Dermis microvascular lymphatic vessel endothelial cell (primary cell): ENCODE data around the gene IL12RB2. TPM values are rescaled to one million over a fixed set of nuclear protein-coding genes. Genes with fewer than 3 reads are reported as not detected.

Source experiments
- DNase-seq, 2 donors: peaks; one replicate each; pipeline versions ENCODE4 v3.0.0 to v3.0.0-alpha.2; 2010; ENCODE audit warnings: low read depth in 2 of 2
- total RNA-seq: library from RNA; depleted of rRNA; stranded (reverse); fragments of >200 nt; gene quantifications from 2 replicates; pipeline ENCODE4 v1.2.1, GENCODE V29; 2014

The IL12RB2 gene
- total RNA-seq: 0.13 TPM in 1 of 2 replicates, not detected in the other

GRCh38 chr1:67307251-67308060 is at the start of gene IL12RB2:
Gene IL12RB2, plus strand, starts transcription at chr1:67307873. Its CDS starts 12,496 bp downstream, at chr1:67320369.
- no peak for DNase-seq

DNA sequence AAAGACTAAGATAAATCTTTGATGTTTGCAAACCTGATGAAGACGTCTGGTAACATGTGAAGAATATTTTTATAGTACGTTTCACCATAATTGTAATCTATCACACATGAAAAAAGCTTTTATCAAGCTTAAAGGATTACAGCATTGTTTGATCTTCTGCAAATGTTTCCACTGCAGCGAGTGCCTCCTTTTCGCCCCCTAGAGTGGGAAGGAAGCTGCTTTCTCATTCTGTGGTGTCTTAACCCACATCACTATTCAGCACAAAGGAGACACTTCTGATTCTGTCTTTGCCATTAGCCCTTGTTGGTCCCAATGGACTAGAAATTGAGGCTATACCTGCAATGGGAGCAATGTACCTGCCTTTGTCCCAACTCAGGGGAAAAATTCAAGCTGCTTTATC is 46.0 kb upstream of the IL12RB2 start:
- no peak for DNase-seq

GRCh38 chr1:67262735-67263134 is 44.9 kb upstream of the IL12RB2 start:
- no peak for DNase-seq

- no peak for DNase-seq
Measured at GRCh38 chr1:67264152-67264551, 43.5 kb upstream of the IL12RB2 start.

- DNase-seq: peak; percentile 69 to 73
Measured at GRCh38 chr1:67264899-67265298, 42.8 kb upstream of the IL12RB2 start.

- no peak for DNase-seq
Measured at GRCh38 chr1:67269061-67269460, 38.6 kb upstream of the IL12RB2 start.

- no peak for DNase-seq
Measured at GRCh38 chr1:67270541-67270940, 37.1 kb upstream of the IL12RB2 start.

DNA sequence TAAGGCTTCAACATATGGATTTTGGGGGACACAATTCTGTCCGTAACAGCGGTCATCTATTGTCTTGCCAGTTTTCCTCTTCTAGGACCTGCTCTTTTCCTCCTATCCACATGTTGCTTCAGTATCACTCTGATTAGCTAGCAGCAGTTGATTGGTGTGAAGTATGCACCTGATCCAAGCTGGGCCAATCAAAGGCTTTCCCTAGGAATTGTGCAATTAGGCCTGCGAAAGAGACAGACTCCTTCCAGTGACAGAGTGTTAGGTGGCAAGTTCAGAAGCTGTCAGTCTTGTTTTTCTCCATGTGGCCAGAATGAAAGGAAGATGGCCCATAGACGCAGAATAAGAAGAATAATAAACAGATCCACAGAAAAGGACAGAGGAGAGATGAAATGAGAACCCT is 34.1 kb upstream of the IL12RB2 start:
- no peak for DNase-seq

DNA sequence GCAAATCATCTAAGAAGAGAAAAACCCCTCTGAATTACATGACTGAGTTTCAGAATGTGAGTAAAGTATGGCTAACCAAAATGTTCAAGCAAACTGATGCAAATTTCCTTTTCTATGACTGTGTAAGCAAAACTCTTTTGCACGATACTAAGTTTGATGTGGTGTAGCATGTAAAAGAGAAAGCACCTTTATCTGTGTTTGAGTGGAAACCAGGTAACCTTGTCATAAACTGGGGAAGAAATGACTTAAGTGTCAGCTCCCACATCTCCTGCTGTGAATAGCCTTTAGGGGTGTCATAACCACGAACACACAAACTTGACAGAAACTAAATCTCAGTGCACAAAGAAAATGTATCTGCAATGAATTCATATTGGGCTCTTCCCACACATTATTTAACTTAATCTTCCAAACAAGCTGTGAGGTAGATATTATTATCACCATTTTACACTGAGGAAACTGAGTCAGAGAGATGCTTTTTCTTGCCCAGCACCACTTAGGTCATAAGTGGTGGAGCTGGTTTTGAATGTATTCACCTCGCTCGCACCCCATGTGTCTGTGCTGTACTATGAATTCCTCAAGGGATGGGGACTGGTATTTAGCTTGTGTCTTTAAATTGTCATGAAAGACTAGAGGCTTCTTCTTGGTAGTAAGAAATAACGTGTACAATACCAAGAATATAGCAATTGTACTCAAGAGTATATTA is 32.9 kb upstream of the IL12RB2 start:
- DNase-seq: no peak

DNA sequence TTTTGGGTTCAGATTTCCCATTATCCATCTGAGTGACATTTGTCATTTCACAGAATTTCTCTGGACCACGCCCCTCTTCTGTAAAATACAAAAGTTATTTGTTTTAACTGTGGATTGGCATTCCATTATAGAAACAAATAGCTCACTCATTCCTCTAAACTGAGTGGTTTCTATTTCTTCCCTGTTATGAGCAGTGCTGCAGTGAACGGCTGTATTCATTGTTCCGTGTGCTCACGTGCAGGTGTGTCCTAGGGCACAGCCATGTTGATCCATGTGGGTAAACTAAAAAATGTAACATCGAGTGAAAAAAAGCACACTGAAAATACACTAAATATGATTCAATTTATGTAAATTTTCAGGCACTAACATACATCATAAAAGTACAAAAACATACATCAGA is 27.0 kb upstream of the IL12RB2 start:
- no peak for DNase-seq

DNA sequence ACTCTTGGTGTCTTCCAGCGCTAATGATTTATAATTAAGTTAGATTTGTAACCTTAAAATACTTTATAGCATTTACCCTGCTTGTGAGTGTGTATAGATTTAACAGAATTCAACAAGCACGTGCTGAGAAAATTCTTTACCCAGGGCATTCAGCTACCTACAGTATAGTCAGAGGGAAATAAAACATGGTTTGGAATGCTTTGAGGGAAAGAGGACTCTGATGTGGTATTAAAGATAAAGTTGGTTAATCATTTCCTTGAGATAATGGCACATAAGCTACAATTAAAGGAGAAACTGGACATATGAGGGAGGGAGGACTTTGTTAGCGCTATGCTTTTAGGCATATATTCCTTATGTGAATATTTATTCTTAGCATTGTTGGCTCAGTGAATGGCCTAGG is 26.4 kb upstream of the IL12RB2 start:
- no peak for DNase-seq

- DNase-seq: no peak
Measured at GRCh38 chr1:67285780-67286488, 21.7 kb upstream of the IL12RB2 start.

GRCh38 chr1:67290236-67290635 is 17.4 kb upstream of the IL12RB2 start:
- no peak for DNase-seq

DNA sequence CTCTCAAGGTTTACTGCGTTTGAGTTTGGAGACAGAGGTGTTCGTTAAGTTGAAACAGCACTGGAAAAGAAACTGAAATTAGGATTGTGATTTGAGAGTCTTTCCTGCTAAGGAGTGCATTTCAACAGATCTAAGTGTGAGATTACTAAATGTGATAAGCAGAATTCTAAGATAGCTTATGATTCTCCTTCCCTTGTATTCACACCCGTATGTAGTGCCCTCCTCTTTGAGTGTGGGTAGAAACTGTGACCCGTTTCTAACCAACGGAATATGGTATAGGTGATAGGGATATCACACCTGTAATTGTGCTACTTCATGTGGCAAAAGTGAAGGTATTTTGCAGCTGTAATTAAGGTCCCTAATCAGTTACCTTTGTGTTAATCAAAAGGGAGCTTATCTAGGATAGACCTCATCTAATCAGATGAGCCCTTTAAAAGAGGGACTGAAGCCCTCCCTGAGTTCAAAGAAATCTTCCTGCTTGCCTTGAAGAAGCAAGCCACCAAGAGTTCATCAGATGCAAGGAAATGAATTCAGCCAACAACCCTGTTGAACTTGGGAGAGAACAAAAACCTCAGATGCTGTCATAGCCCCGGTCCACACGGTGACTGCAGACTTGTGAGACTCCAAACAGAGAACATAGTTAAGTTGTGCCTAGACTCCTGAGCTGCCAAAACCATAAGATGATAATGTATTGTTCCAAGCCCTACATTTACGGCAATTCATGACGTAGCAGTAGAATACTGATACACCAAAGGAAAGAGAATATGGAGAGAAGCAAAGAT is 12.6 kb upstream of the IL12RB2 start:
- DNase-seq: no peak

DNA sequence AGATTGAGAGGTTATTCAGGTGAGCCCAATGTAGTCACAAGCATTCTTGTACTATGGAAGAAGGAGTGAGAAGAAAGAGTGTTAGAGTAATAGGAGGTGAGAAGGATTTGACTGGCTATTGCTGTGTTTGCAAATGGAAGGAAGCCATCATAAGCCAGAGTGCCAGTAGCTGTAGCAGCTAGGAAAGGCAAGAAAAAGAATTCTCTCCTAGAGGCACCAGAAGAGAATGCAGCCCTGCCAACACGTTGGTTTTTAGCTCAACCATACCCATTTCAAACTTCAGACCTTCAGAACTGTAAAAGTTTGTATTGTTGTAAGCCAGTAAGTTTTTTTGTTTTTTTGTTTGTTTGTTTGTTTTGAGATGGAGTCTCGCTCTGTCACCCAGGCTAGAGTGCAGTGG is 8.9 kb upstream of the IL12RB2 start:
- no peak for DNase-seq

DNA sequence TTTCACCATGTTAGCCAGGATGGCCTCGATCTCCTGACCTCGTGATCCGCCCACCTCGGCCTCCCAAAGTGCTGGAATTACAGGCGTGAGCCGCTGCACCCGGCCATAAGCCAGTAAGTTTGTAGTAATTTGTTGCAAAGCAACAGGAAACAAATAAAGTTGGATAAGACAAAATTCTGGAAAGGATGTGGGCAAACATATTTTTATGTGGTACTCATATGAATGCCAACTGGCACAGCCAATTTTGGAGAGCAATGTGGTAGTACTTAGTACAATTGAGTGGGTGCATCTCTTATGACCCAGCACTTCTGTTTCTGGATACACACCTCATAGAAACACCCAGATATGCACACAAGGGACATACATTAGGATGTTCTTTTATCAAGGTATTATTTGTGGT is 8.4 kb upstream of the IL12RB2 start:
- DNase-seq: no peak

DNA sequence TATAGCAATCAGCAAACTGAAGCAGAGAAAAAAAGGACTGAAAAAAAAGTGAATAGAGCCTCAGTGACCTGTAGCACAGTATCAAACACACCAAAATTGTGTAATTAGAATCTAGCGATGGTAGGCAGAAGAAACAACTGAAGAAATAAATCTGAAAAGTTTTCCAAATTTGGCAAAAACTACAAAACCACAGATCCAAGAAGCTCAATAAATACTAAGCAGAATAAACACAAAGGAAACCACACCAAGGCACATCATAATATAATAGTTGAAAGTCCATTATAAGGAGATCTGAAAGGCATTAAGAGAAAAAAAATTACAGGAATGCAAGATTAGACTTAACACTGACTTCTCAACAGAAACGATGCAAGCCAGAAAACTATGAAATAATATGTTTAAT is 7.1 kb upstream of the IL12RB2 start:
- no peak for DNase-seq

DNA sequence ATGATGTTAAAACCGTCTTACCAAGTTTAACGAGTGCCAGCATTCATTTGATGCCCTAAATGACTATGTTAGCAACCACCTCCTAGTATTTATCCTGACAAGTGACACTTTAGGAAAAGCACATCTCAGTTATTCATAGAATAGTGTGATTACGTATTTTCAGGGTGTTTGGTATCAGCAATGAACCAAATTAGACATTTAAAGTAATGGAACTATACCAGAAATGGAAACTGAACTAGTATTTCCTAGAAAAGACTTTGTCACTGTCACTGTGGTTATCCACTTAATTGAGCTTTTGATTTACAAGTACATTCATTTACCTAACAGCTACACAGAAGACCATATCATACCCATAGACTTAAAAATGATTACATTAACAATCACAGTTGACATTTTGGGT is 3.6 kb upstream of the IL12RB2 start:
- DNase-seq: no peak

DNA sequence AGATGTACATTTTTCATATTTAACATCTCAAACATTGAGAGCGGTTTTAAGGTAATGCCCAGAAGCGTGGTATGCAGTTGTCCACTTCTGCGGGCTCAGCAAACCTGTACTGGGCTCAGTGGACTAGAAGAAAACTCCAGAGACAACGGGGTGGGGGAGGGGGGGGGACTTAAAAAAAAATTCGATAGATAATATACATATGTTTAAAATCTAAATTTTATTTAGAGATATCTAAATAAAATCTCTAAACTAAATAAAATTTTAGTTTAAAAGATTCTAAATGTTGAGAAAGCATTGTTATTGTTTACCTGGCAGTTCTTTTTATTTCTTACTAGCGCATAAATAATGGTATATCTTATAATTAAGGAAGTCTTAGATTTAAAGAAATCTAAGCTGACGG is 1.1 kb upstream of the IL12RB2 start:
- DNase-seq: no peak

GRCh38 chr1:67308136-67308535 is 463 bp downstream of the IL12RB2 start:
- DNase-seq: no peak

DNA sequence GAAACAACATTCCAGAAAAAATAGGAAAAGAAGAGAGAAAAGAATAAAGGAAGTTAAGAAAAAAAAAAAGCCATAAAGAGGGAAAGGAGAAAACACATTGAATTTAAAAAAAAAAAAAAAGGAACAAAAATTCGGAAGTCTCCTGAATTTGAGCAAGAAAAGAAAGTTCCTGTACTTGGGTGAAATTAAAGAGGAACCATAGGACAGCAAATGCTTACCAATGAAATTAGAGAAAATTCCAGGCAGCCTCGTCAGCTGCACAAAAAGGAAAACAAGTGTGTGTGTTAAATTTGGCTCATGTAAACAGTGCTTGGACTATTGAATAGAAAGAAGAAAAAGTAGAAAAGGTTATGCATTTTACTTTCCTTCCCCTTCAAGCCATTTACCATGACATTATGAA is 4.9 kb downstream of the IL12RB2 start:
- no peak for DNase-seq
